Small intestine (tissue), 7 donors: ENCODE measurements around the gene EHD4. TPM values are rescaled to one million over a fixed set of nuclear protein-coding genes. Genes with fewer than 3 reads are reported as not detected.

Experiments
- DNase-seq, 2 donors: peaks; one replicate each; pipeline versions ENCODE4 v3.0.0 to v3.0.0-alpha.2; 2013
- FAIRE-seq: peaks from 2 replicates; lab custom pipeline; 2012; peaks lifted over from hg19 to GRCh38; lab: Jason Lieb, UNC
- H3K27ac ChIP-seq, 3 donors: one replicate each; pipeline ENCODE4 v1.5.1; 2013; ENCODE audit warnings: low read length in 2 of 3, mild to moderate bottlenecking in 2 of 3, control low read depth in 1 of 3, inconsistent platforms in 1 of 3, low read depth in 1 of 3, moderate library complexity in 1 of 3
- H3K27me3 ChIP-seq, 3 donors: one replicate each; pipeline ENCODE4 v1.6.1; 2013; ENCODE audit warnings: low read length in 3 of 3, inconsistent platforms in 1 of 3; ENCODE audit not compliant: control insufficient read depth in 3 of 3, insufficient read depth in 3 of 3
- H3K36me3 ChIP-seq, 3 donors: one replicate each; pipeline ENCODE4 v1.6.1; 2013; ENCODE audit warnings: low read length in 3 of 3, inconsistent platforms in 1 of 3, low read depth in 1 of 3, mild to moderate bottlenecking in 1 of 3, moderate library complexity in 1 of 3; ENCODE audit not compliant: control insufficient read depth in 3 of 3, insufficient read depth in 2 of 3
- H3K4me1 ChIP-seq, 3 donors: one replicate each; pipeline ENCODE4 v1.6.1; 2013; ENCODE audit warnings: low read length in 2 of 3, inconsistent platforms in 1 of 3, low read depth in 1 of 3, mild to moderate bottlenecking in 1 of 3, moderate library complexity in 1 of 3; ENCODE audit not compliant: control insufficient read depth in 3 of 3, insufficient read depth in 2 of 3
- H3K4me3 ChIP-seq, 3 donors: one replicate each; pipeline ENCODE4 v1.5.1; 2013; ENCODE audit warnings: low read length in 3 of 3, control low read depth in 1 of 3, inconsistent platforms in 1 of 3, low read depth in 1 of 3, mild to moderate bottlenecking in 1 of 3, moderate library complexity in 1 of 3
- H3K9me3 ChIP-seq, 2 donors: one replicate each; pipeline ENCODE4 v1.6.1; 2013; ENCODE audit warnings: low read depth in 1 of 2, low read length in 1 of 2; ENCODE audit not compliant: control insufficient read depth in 2 of 2, insufficient read depth in 1 of 2
- WGBS, 3 donors: extraction: QIAGEN DNeasy Blood & Tissue Kit; methylation state at CpG; one replicate each; pipeline ENCODE4 v1.1.7; 2013; 5-methylcytosine and 5-hydroxymethylcytosine counted together
- polyA plus RNA-seq, 4 donors: library from polyadenylated mRNA; stranded (reverse) in 3 of 4; unstranded in 1 of 4; fragments of 200-250 nt in 3 of 4; fragments of 120-200 nt in 1 of 4; gene quantifications; one replicate each; pipeline versions ENCODE4 v1.2.1 to v1.2.3, GENCODE V29; 2013
- donor health status: healthy with polysubstance abuse.
- donor health status: control.
- donor health status: control.
- donor health status: Bipolar disorder and iron deficiency.
- donor health status: healthy.

Gene EHD4
- polyA plus RNA-seq, 4 donors, result 9.4 to 14.1 (median 11.5) TPM

DNA sequence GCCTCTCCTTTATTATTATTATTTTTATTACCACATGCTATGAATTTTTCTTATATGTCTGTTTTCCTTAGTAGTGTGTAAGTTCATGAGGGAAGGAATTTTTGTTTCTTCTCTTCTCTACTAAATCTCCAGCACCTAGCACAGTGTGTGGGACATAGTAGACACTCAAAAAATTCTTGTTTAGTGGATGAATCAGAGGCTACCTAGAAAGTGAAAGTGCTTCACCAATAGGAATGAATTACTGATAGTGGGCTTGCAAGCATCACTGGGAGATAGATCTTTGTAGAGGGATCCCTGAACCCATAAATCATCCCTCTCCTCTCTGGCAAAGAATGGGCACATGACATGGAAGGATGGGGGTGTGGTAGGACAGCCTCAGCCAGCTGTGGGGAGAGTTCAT lies 87.0 kb downstream of the EHD4 start:
- Histone ChIP-seq H3K27ac (no peak overlapping the region), H3K9me3 (no peaks in the 10 kb centered on the region), H3K4me3 (no peak overlapping the region), H3K4me1 (peaks cover 0 to 5% (median 3%) of the 10 kb centered on the region in 3 donors), H3K36me3 (peaks cover 0 to 2% (median 0%) of the 10 kb centered on the region in 3 donors), H3K27me3 (peaks cover 0 to 16% (median 0%) of the 10 kb centered on the region in 3 donors)
- FAIRE-seq (no peak), DNase-seq (no peak)

DNA sequence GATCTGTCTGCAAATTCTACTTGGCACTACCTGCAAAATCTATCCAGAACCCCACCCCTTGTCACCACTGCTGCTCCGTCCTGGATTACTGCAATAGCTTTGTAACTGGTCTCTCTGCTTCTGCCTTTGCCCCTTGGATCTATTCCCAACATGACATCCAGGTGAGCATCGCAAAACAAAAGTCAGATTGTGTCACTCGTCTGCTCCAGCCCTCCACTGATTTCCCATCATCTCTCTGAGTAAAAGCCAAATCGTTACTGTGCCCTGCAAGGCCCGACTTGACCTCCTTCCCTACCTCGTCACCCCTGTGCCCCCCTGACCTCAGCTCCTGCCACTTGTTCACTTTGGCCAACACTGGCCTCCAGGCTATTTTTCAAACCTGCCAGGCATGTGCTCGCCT lies 87.9 kb downstream of the EHD4 start:
- H3K36me3 ChIP-seq, result peaks cover 0 to 2% (median 0%) of the 10 kb centered on the region in 3 donors
- peaks cover 0 to 5% (median 3%) of the 10 kb centered on the region in 3 donors for H3K4me1 ChIP-seq
- WGBS, 3 donors, result 63 to 79% (median 75%) methylated on average over 7 of the region's 7 CpGs
- FAIRE-seq (no peak), DNase-seq (no peak)
- peaks cover 0 to 16% (median 0%) of the 10 kb centered on the region in 3 donors for H3K27me3 ChIP-seq
- no peaks in the 10 kb centered on the region for H3K9me3 ChIP-seq
- no peak overlapping the region for H3K4me3 ChIP-seq
- H3K27ac ChIP-seq, result no peak overlapping the region

DNA sequence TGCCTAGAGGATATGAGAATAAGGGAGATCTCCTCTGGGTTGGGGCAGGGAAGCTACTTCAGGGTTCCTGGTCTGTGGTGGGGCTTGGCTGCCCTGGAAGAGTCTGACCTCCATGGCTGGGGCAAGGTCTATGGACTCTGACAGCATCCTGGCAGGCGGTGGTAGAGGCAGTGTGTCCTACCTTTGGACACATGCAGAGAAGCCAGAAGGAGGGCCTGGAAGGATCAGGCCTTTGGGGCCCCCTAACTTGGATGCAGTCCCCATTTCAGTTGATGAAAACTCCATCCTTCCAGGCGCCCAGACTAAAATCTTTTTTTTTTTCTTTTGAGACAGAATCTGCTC lies 88.9 kb downstream of the EHD4 start:
- H3K27me3 ChIP-seq, result peaks cover 0 to 16% (median 0%) of the 10 kb centered on the region in 3 donors
- H3K4me3 ChIP-seq, result no peak overlapping the region
- peaks cover 0 to 2% (median 0%) of the 10 kb centered on the region in 3 donors for H3K36me3 ChIP-seq
- FAIRE-seq, result no peak
- H3K9me3 ChIP-seq, result no peaks in the 10 kb centered on the region
- WGBS, 3 donors, result 68 to 82% (median 78%) methylated on average over 2 of the region's 2 CpGs
- no peak overlapping the region for H3K27ac ChIP-seq
- peaks cover 0 to 5% (median 3%) of the 10 kb centered on the region in 3 donors for H3K4me1 ChIP-seq
- DNase-seq, result no peak

DNA sequence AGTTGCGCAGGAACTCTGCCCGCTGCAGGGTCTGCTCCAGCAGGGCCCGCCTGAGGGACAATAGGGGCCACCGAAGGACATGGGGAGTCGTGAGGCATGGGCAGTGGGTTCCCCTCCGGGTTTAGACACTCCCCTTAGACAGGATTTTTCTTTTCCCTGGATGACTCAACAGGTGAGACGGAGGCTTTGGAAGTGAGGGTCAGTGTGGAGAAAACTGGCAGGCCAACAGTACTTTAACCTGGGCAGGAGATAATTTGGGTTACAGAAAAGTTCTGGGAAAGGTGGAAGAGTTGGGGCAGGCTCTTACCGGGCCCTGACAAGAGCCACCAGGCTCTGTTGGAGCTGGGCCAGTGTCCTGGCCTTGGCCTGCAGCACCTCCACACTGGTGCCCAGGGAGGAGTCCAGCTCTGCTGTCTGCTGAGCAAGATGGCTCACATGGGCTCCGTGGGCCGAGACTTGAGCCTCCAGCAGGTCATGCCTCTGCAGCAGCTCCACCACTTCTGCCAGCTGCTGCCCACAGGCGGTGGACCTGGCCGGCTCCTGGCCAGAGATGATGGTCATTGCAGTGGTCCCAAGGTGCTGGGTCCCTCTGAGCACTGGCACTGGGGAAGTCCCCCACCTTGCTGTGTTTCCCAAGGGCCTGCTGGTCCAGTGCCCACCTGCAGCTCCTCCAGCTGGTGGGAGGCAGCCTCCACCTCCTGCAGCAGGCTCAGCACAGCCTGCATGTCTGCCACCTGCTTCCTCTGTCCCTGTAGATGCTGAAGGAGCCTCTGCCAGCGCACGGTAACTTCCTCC lies 89.5 kb downstream of the EHD4 start:
- peak overlapping the region in 1 of 3 donors; percentile 22 for H3K4me3 ChIP-seq
- no peak for DNase-seq
- 42 to 69% (median 63%) methylated on average over 14 of the region's 14 CpGs for WGBS, 3 donors

DNA sequence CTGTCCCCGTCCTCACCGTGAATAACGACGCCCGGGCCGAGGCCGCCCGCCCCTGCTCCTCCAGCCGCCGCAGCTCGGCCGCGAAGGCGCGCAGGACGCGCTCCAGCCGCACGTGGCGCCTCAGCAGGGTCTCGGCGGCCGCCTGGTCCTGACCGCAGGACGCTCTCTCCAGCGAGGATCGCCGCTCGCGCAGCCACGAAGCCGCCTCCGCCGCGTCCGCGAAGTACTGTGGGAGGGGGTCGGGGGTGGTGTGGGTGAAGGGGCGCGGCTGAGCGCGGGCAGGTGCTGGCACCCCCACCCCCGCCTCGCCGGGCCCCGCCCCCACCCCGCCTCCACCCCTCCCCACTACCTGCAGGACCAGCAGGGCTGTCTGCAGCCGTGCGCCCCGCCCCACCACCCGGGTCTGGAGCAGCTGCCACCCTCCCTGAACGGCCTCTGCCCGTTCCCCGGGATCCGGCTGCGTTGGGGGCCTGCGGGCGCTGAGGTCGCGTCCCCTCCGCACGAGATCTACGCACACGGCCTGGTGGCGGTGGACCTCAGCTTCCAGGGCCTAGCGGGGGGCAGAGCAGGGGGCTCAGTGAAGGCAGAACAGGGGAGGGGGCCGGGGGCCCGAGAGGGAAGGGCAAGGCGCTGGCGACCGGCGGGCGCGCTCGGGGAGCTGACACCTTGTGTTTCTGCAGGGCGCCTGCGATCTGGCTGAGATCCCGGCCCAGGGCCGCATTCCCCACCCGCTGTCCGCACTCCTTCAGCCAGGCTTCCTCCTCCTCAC lies 90.3 kb downstream of the EHD4 start:
- DNase-seq (peak in 1 of 2 donors; percentile 49), FAIRE-seq (no peak)
- Histone ChIP-seq H3K36me3 (peaks cover 0 to 2% (median 0%) of the 10 kb centered on the region in 3 donors), H3K9me3 (no peaks in the 10 kb centered on the region), H3K27ac (no peak overlapping the region), H3K4me3 (peak overlapping the region in 2 of 3 donors; percentile 22 to 30), H3K4me1 (peaks cover 0 to 5% (median 3%) of the 10 kb centered on the region in 3 donors), H3K27me3 (peaks cover 0 to 16% (median 0%) of the 10 kb centered on the region in 3 donors)
- 4 to 18% (median 15%) methylated on average over 61 to 81 of the region's 81 CpGs for WGBS, 3 donors

More for the DNA sequence above, 89.5 kb downstream of the EHD4 start:
- FAIRE-seq, result no peak
- H3K9me3 ChIP-seq, result no peaks in the 10 kb centered on the region
- peaks cover 0 to 2% (median 0%) of the 10 kb centered on the region in 3 donors for H3K36me3 ChIP-seq
- H3K27me3 ChIP-seq, result peaks cover 0 to 16% (median 0%) of the 10 kb centered on the region in 3 donors
- no peak overlapping the region for H3K27ac ChIP-seq
- H3K4me1 ChIP-seq, result peaks cover 0 to 5% (median 3%) of the 10 kb centered on the region in 3 donors

DNA sequence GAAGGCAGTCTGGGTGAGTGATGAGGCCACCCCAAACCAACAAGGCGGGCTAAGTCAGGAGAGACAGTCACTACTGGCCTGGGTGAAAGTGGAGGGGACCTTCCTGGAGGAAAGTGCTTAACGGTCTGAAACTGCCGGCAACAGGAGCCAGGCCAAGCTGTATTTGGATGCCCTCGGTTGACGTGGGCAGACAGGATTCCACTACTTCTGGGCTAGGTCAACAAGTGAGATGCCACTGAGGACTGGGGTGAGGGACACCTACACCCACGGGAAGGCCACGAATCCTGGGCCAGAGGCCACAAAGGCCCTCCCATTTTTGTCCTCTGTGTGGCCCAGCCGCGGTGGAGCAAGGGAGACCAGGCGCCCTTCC lies 90.8 kb downstream of the EHD4 start:
- DNase-seq, result no peak
- FAIRE-seq, result no peak
- H3K27me3 ChIP-seq, result peaks cover 0 to 16% (median 0%) of the 10 kb centered on the region in 3 donors
- no peak overlapping the region for H3K27ac ChIP-seq
- H3K36me3 ChIP-seq, result peaks cover 0 to 2% (median 0%) of the 10 kb centered on the region in 3 donors
- no peaks in the 10 kb centered on the region for H3K9me3 ChIP-seq
- H3K4me1 ChIP-seq, result peaks cover 0 to 5% (median 3%) of the 10 kb centered on the region in 3 donors
- peak overlapping the region in 1 of 3 donors; percentile 30 for H3K4me3 ChIP-seq
- 20 to 46% (median 20%) methylated on average over 10 of the region's 10 CpGs for WGBS, 3 donors

DNA sequence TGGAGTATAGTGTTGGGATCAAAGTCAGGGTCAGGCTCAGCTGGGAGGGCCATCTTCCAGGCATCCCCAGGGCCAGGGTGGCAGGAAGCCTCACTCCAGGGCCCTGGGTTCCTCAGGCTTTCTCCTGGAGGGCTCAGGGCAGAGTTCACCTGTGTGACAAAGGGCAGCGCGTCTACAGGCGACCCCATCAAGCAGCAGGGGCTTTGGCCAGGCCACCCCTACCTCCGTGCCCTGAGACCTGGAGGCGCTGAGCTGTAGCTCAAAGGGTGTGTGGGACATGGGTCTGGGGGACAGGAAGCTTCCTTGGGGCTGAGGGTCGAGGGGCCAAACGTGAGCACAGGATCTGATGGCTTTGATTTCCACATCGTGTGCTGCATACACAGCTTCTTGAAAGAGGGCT lies 91.3 kb downstream of the EHD4 start:
- Histone ChIP-seq H3K27me3 (peaks cover 0 to 16% (median 0%) of the 10 kb centered on the region in 3 donors), H3K27ac (no peak overlapping the region), H3K4me1 (peaks cover 0 to 5% (median 3%) of the 10 kb centered on the region in 3 donors), H3K4me3 (no peak overlapping the region), H3K36me3 (peaks cover 0 to 2% (median 0%) of the 10 kb centered on the region in 3 donors), H3K9me3 (no peaks in the 10 kb centered on the region)
- FAIRE-seq (no peak), DNase-seq (no peak)
- WGBS, 3 donors, result 61 to 85% (median 64%) methylated on average over 8 of the region's 8 CpGs

DNA sequence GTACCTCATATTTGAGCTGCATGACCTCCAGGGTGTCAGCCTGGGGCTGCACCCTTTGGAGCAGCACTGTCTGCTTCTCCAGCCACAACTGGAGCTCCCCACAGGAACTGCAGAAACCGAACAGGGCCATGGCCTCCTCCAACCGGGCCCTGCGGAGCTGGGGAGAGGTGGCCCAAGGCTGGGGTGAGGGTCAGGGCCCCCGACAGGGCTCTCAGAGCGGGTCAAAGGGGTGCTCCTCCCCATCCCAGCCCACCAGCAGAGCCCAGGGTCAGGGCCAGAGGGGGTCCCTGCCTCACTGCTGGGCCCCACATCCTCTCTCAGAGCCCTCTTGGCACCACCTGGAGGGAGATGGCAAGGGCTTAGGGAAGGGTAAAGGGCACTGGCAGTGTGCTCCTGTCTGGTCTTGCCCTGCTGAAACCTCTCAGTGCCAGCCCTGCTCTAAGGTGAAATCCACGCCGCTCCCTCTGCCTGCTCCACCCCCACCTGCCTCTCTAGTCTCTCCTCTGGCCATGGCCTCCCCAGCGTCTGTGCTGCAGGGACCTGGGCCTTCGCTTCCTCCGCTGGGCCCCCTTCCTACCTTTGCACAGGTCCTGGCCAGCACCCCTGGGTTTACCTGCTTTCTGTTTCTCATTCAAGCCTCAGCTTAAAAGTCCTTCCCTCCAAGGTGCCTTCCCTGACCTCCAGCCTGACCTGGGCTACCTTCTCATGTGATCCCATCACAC lies 92.0 kb downstream of the EHD4 start:
- Histone ChIP-seq H3K27ac (no peak overlapping the region), H3K4me3 (no peak overlapping the region), H3K9me3 (no peaks in the 10 kb centered on the region), H3K27me3 (peaks cover 0 to 16% (median 0%) of the 10 kb centered on the region in 3 donors), H3K36me3 (peaks cover 0 to 2% (median 0%) of the 10 kb centered on the region in 3 donors), H3K4me1 (peaks cover 0 to 5% (median 3%) of the 10 kb centered on the region in 3 donors)
- DNase-seq, result no peak
- WGBS, 3 donors, result 92 to 95% (median 95%) methylated on average over 10 of the region's 10 CpGs
- FAIRE-seq, result no peak
